H1 (cell line): Measurements from ENCODE around the gene SLC6A18. TPM values are rescaled to one million over a fixed set of nuclear protein-coding genes. Genes with fewer than 3 reads are reported as not detected.

Experiments
- BRCA1 ChIP-seq: IDR thresholded peaks from 2 replicates; pipeline ENCODE4 v1.6.1; 2012; ENCODE audit warnings: low read depth, low read length, improper control_type of control experiment
- SIRT6 ChIP-seq: IDR thresholded peaks from one replicate; pipeline ENCODE4 v1.7.1; 2012; ENCODE audit warnings: low read length, inconsistent platforms
- SUZ12 ChIP-seq: fragments of 200-600 bp; sonication (generic); IDR thresholded peaks from 2 replicates; pipeline ENCODE4 v1.6.1; 2012; ENCODE audit warnings: mild to moderate bottlenecking, inconsistent platforms, low read length, moderate library complexity, mixed read lengths
- polyA plus RNA-seq, 7 experiments: library from polyadenylated mRNA; depleted of rRNA in 3 of 7; stranded (reverse) in 5 of 7; unstranded in 2 of 7; fragments of >200 nt in 5 of 7; fragments of 200-250 nt in 2 of 7; gene quantifications; 1 replicate in 5 of 7; 2 replicates in 1 of 7; 4 replicates in 1 of 7; pipeline versions ENCODE4 v1.2.1 to v1.2.3, GENCODE V29; 2011 to 2013; ENCODE audit warnings: missing spikeins in 2 of 7, mixed read lengths in 2 of 7
- total RNA-seq: library from RNA; stranded (reverse); fragmentation: NEBNext Ultra II Directional; extraction: Animal tissue kit (Norgen Biotek cat#: 25700); gene quantifications from 2 replicates; pipeline ENCODE4 v1.2.1, GENCODE V29; 2021

SLC6A18 gene
- total and polyA plus RNA-seq, 2 of the 8 experiments (the other 6 are each of a cell fraction or from before 2014, with no cell fraction given): not detected

- no peak for TF ChIP-seq SIRT6
- TF ChIP-seq BRCA1: no peak
- no peak for TF ChIP-seq SUZ12
Measured at GRCh38 chr5:1215320-1216096, 9.7 kb upstream of the SLC6A18 start (continued).
